Measurements from ENCODE around the gene SLC26A1.
"Not testable (repeated sequence)": the region's sequence is repeated elsewhere in the genome, so short reads cannot be mapped to it uniquely, and the experiment has no call there.

Gene SLC26A1

DNA sequence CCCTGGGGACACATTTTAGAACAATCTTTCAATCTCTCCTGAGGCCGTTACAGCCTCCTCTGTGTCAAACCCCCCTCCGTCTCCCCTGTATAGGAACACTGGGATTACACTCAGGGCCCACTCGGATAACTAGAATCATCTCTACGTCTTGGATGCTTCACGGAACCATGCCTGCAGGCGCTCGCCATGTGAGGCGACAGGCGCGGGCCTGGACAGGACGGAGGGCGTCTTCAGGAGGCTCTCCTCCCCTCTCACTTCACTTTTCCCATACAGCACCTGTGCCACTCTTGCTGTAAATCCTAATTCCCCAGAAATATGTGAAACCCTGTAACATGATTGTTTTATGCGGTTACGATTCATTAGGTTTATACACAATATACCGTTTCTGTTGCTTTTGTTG is 10.4 kb downstream of the SLC26A1 start:
- TF ChIP-seq, protein P1, sequence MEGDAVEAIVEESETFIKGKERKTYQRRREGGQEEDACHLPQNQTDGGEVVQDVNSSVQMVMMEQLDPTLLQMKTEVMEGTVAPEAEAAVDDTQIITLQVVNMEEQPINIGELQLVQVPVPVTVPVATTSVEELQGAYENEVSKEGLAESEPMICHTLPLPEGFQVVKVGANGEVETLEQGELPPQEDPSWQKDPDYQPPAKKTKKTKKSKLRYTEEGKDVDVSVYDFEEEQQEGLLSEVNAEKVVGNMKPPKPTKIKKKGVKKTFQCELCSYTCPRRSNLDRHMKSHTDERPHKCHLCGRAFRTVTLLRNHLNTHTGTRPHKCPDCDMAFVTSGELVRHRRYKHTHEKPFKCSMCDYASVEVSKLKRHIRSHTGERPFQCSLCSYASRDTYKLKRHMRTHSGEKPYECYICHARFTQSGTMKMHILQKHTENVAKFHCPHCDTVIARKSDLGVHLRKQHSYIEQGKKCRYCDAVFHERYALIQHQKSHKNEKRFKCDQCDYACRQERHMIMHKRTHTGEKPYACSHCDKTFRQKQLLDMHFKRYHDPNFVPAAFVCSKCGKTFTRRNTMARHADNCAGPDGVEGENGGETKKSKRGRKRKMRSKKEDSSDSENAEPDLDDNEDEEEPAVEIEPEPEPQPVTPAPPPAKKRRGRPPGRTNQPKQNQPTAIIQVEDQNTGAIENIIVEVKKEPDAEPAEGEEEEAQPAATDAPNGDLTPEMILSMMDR (IDR thresholded peaks at IDR 0.05; ENCODE audit: control extremely low read depth, extremely low read depth, low read depth, missing control alignments): no peak
- POLR2A ChIA-PET: no interaction called here
- DNase-seq (ENCODE audit: extremely low spot score): no peak
- CTCF ChIA-PET: no interaction called here

DNA sequence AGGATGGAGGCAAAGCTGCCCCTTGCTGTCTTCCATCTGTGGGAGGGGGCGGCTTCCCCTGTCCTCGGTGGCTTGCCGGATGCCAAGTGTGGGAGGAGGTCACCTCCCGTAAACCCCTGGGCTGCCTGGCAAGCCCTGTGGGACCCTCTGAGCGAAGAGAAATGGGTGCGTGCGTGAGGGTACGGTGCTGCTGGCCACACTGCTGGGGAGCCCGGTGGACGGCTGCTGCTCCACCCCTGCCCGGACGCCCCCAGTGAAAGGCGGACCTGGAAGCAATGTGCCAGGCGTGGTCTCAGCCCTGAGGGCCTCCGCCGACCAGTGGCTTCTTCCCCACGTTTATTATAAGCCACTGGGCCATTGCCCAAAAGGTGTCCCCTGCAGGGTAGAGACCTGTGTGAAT is 10.9 kb downstream of the SLC26A1 start:
- POLR2A ChIA-PET: no interaction called here
- DNase-seq (ENCODE audit: extremely low spot score): no peak
- CTCF ChIA-PET: no interaction called here
- TF ChIP-seq, protein P1 (IDR thresholded peaks at IDR 0.05; ENCODE audit: control extremely low read depth, extremely low read depth, low read depth, missing control alignments): no peak

DNA sequence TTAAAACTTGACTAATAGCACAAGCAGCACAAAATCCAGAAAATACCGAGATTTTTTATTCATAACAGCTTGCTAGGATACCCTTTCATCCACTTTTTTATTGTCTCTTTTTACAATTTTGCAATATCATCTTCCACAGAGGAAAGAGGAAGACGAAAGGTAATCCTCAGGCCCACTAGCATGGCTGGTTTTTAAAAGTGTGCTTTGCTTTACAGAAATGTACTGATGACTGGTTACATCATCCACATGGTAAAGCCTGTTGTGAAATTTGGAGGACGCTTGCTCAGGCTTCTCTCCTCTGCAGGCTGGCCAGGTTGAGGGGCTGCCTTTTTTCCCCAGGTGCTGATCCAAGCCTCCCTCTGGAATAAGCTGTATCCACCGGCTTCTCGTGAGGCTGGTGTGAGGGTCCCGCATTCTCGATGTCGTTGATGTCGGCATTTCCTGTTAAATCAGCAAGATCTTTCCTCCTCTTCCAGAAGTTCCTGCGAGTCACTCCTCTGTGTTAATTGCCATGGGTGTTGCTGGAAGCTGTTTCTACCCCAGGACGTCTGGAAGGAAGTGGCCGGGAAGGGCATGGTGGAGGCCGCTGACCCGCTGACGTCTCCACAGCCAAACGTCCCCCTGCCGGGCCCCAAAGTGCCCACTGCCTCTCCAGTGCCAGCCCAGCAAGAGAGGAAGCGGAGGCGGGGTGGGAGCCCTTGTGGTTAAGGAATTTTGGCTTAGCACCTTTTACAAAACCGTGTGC is 14.1 kb downstream of the SLC26A1 start:
- POLR2A ChIA-PET: no interaction called here
- DNase-seq (ENCODE audit: extremely low spot score): no peak
- TF ChIP-seq, protein P1 (IDR thresholded peaks at IDR 0.05; ENCODE audit: control extremely low read depth, extremely low read depth, low read depth, missing control alignments): no peak
- CTCF ChIA-PET: interaction anchor here (1.5 kb wide), 1 partner anchor 8 kb away, joined by 4 read pairs; the partner anchor contains the start of gene IDUA

DNA sequence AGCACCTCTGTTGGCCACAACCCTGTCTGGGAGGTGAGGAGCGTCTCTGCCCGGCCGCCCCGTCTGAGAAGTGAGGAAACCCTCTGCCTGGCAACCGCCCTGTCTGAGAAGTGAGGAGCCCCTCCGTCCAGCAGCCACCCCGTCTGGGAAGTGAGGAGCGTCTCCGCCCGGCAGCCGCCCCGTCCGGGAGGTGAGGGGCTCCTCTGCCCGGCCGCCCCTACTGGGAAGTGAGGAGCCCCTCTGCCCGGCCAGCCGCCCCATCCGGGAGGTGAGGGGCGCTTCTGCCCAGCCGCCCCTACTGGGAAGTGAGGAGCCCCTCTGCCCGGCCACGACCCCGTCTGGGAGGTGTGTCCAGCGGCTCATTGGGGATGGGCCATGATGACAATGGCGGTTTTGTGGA is 17.2 kb downstream of the SLC26A1 start:
- CTCF ChIA-PET; POLR2A ChIA-PET; DNase-seq (ENCODE audit: extremely low spot score): not testable (repeated sequence)

DNA sequence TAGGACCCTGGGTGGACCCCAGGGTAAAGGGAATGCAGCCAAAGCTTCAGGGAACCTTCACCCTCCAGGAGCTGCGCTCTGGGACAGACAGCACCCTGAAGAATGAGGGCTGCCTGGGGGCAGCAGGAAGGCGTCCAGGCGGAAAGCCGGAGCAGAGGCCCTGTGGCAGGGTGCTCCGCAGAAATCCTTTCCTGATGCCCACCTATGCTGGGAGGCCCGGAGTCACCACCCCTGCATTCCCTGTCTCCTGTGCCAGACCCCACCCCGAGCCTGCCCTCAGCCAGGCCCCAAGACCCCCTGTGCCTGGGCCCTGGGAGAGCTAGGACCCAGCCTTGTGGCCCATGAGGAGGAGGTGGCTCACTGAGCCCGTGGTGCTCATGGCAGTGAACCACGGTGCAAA is 18.5 kb downstream of the SLC26A1 start:
- DNase-seq (ENCODE audit: extremely low spot score): no peak
- ChIA-PET CTCF (interaction anchor here (1.6 kb wide), 1 partner anchor 12 kb away, joined by 5 read pairs; the partner anchor contains the start of gene IDUA), POLR2A (no interaction called here)
- TF ChIP-seq, protein P1 (IDR thresholded peaks at IDR 0.05; ENCODE audit: control extremely low read depth, extremely low read depth, low read depth, missing control alignments): no peak

DNA sequence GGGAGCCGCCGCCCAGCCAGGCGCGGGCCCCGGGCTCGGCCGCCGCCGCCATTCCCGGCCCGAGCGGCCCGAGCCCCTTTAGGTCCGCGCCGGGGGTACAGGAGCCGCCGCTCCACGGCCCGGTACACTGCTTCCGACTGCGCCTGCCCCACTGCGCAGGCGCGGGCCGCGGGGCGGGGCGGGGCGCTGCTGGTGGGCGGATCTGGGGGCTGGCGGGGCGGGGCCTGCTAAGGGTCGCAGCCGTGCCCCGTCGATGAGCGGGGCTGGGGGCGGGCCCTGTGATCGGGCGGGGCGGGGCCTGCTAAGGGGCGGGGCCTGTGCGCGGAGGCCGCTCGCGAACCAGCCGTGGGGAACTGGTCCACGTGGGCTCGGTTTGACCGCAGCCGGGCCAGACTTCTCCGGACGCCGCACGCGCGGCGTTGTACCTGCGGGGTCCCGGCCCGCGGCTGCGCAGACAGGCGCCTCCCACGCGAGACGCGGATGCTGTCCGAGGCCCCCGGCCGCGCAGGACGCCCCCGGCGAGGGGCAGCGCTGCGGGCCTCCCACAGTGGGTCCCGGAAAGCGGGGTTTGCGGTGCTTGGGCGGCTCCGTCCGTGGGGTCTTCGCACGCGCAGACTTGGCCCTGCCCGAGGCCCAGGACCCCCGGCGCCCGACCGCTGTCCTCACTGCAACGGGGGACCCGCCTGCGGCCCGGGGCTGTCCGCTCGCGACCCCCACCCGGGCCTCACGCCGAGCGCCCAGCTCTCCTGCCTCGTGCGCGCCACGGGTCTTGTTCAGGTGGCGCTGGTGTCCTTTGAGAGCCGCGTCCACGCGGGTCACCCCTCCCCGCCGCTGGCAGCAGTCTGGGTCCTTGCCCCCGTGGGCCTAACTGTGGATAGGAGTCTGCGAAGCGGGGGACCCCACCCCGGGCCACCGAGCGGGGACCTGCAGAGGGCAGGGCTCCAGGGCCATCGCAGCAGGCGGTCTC is 19.5 kb downstream of the SLC26A1 start, which contains the start of gene DGKQ:
TSS of gene DGKQ (minus strand) at position 139 of the 967 bp plus-strand sequence. CDS start at position 52, 87 bp downstream.
- ChIA-PET POLR2A (no interaction called here), CTCF (interaction anchor here (1.1 to 1.6 kb wide), 2 partner anchors 13 to 14 kb away, joined by 3 to 5 read pairs; partner anchors contain the start of gene IDUA)
- TF ChIP-seq, protein P1 (IDR thresholded peaks at IDR 0.05; ENCODE audit: control extremely low read depth, extremely low read depth, low read depth, missing control alignments): no peak
- DNase-seq (ENCODE audit: extremely low spot score): peak; percentile 99
